ENCODE data around the gene PDIA4.

Gene PDIA4

DNA sequence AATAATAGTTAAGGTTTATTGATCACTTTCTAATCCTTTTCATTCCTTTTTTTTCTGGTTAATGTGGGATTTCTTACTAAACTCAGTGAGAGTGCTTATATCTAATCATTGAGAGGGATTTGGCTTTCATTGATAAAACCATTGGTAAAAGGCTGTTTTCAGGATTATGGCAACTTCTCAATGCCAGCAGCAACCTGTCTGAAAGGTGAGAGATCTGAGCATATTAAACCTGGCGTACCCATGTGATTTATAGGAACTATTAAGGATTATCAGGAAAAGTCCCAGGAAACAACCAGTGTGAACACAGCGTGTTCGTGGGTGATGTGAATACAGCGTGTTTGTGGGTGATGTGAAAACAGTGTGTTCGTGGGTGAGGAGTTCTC lies 65.9 kb downstream of the PDIA4 start:
- H3K4me3 ChIP-seq (ENCODE audit: low read depth, low read length, poor library complexity, severe bottlenecking) = peak overlapping the region; percentile 64
- peak overlapping the region; percentile 21; the same call in 1 of the 2 replicates for H2AFZ ChIP-seq (ENCODE audit: low read length)
- H4K20me1 ChIP-seq (ENCODE audit: insufficient read depth, low read length) = no peaks in the 10 kb centered on the region
- TF ChIP-seq, protein P1, sequence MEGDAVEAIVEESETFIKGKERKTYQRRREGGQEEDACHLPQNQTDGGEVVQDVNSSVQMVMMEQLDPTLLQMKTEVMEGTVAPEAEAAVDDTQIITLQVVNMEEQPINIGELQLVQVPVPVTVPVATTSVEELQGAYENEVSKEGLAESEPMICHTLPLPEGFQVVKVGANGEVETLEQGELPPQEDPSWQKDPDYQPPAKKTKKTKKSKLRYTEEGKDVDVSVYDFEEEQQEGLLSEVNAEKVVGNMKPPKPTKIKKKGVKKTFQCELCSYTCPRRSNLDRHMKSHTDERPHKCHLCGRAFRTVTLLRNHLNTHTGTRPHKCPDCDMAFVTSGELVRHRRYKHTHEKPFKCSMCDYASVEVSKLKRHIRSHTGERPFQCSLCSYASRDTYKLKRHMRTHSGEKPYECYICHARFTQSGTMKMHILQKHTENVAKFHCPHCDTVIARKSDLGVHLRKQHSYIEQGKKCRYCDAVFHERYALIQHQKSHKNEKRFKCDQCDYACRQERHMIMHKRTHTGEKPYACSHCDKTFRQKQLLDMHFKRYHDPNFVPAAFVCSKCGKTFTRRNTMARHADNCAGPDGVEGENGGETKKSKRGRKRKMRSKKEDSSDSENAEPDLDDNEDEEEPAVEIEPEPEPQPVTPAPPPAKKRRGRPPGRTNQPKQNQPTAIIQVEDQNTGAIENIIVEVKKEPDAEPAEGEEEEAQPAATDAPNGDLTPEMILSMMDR (IDR thresholded peaks at IDR 0.05; ENCODE audit: low read length) = no peak
- TF ChIP-seq EZH2 (IDR thresholded peaks at IDR 0.05; ENCODE audit: borderline replicate concordance, low read length) = no peak
- H3K9me2 ChIP-seq (ENCODE audit: low read depth, low read length) = no peaks in the 10 kb centered on the region
- no peaks in the 10 kb centered on the region for H3K9me3 ChIP-seq (ENCODE audit: low read length)
- H3F3A ChIP-seq (ENCODE audit: insufficient read depth, low read length) = no peaks in the 10 kb centered on the region
- H3K36me3 ChIP-seq (ENCODE audit: insufficient read depth, low read length) = no peaks in the 10 kb centered on the region
- no peak overlapping the region for H3K27ac ChIP-seq (ENCODE audit: low read depth, low read length, poor library complexity, severe bottlenecking)
- peak overlapping the region; percentile 74 for H3K4me2 ChIP-seq (ENCODE audit: low read length)
- peaks cover 7% of the 10 kb centered on the region; the same call in 1 of the 2 replicates for H3K27me3 ChIP-seq (ENCODE audit: insufficient read depth, low read length)
- peaks cover 33% of the 10 kb centered on the region for H3K4me1 ChIP-seq (ENCODE audit: insufficient read depth, low read length, severe bottlenecking)
- no peaks in the 10 kb centered on the region for H3K79me2 ChIP-seq (ENCODE audit: insufficient read depth, low read length)
- H3K9ac ChIP-seq (ENCODE audit: low read length) = peak overlapping the region; percentile 48

DNA sequence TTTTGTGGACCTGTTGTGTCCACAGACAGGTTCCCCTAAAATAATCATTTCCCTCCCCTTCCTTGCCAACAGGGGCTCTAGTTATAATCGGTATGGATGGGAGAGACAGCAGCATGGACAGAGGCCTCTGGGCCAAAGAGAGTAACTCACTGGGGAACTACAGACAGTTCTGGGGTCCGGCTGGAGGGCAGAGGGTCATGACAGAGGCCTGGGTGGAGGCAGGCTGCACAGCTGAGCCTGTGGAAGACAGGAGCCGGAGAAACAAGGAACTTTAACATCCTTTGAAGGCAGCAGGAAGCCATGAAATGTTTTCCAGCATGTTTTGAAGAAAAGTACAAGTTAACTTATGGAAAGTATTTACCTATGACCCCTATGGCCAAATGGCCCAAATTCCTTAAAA lies 68.6 kb downstream of the PDIA4 start:
- H3K9me2 ChIP-seq (ENCODE audit: low read depth, low read length) = no peaks in the 10 kb centered on the region

DNA sequence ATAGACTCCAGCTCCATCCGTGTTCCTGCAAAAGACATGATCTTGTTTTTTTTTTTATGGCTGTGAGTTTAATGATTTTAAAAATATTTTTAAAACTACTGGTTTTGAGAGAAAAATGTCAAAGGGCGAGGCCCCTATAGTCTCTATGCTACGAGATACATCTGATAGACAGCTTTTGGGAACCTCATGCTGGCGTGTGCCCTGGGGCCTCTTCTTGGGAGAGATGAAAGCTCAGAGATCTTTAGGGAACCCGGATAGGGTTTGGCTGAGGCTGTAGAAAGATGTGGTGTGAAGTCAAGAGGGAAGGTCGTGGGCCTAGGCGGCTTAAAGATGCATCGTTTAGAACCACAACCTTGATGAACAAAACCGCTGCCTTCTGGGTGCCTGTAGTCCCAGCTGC lies 70.2 kb downstream of the PDIA4 start:
- Histone ChIP-seq H3K9me3 (ENCODE audit: low read length) (no peaks in the 10 kb centered on the region), H3F3A (ENCODE audit: insufficient read depth, low read length) (no peaks in the 10 kb centered on the region), H3K9me2 (ENCODE audit: low read depth, low read length) (no peaks in the 10 kb centered on the region), H3K27ac (ENCODE audit: low read depth, low read length, poor library complexity, severe bottlenecking) (no peak overlapping the region), H3K27me3 (ENCODE audit: insufficient read depth, low read length) (no peaks in the 10 kb centered on the region), H3K4me1 (ENCODE audit: insufficient read depth, low read length, severe bottlenecking) (peaks cover 6% of the 10 kb centered on the region), H4K20me1 (ENCODE audit: insufficient read depth, low read length) (no peaks in the 10 kb centered on the region), H3K36me3 (ENCODE audit: insufficient read depth, low read length) (no peaks in the 10 kb centered on the region), H3K4me3 (ENCODE audit: low read depth, low read length, poor library complexity, severe bottlenecking) (no peak overlapping the region), H2AFZ (ENCODE audit: low read length) (no peak overlapping the region), H3K4me2 (ENCODE audit: low read length) (no peak overlapping the region), H3K79me2 (ENCODE audit: insufficient read depth, low read length) (no peaks in the 10 kb centered on the region), H3K9ac (ENCODE audit: low read length) (no peak overlapping the region)
- TF ChIP-seq EZH2 (IDR thresholded peaks at IDR 0.05; ENCODE audit: borderline replicate concordance, low read length) = no peak
- TF ChIP-seq, protein P1 (IDR thresholded peaks at IDR 0.05; ENCODE audit: low read length) = no peak

More for the DNA sequence above, 68.6 kb downstream of the PDIA4 start:
- Histone ChIP-seq H4K20me1 (ENCODE audit: insufficient read depth, low read length) (no peaks in the 10 kb centered on the region), H3F3A (ENCODE audit: insufficient read depth, low read length) (no peaks in the 10 kb centered on the region), H3K4me2 (ENCODE audit: low read length) (no peak overlapping the region), H3K9me3 (ENCODE audit: low read length) (no peaks in the 10 kb centered on the region), H3K4me1 (ENCODE audit: insufficient read depth, low read length, severe bottlenecking) (peaks cover 22% of the 10 kb centered on the region), H2AFZ (ENCODE audit: low read length) (no peak overlapping the region), H3K4me3 (ENCODE audit: low read depth, low read length, poor library complexity, severe bottlenecking) (no peak overlapping the region), H3K27ac (ENCODE audit: low read depth, low read length, poor library complexity, severe bottlenecking) (no peak overlapping the region), H3K27me3 (ENCODE audit: insufficient read depth, low read length) (peaks cover 5% of the 10 kb centered on the region; the same call in 1 of the 2 replicates), H3K9ac (ENCODE audit: low read length) (no peak overlapping the region), H3K79me2 (ENCODE audit: insufficient read depth, low read length) (no peaks in the 10 kb centered on the region), H3K36me3 (ENCODE audit: insufficient read depth, low read length) (no peaks in the 10 kb centered on the region)
- TF ChIP-seq EZH2 (IDR thresholded peaks at IDR 0.05; ENCODE audit: borderline replicate concordance, low read length) = no peak
- TF ChIP-seq, protein P1 (IDR thresholded peaks at IDR 0.05; ENCODE audit: low read length) = no peak

Measured in OCI-LY1 (cell line).